Caco-2 (cell line): ENCODE results near the gene IL36A. TPM values are rescaled to one million over a fixed set of nuclear protein-coding genes. Genes with fewer than 3 reads are reported as not detected.

Source experiments
- BruUV-seq: library from RNA; stranded (reverse); fragments of 400-500 nt; replicated peaks from 2 replicates; lab custom pipeline; 2021; lab: Mats Ljungman, UMichigan
- CTCF ChIA-PET: fragments of 300-600 bp; sonication (Branson Sonifier 250); formaldehyde crosslinking; loops from one replicate; lab custom pipeline; 2022; ENCODE audit warnings: antibody characterized with exemption; lab: Charles Lee
- POLR2A ChIA-PET: fragments of 300-600 bp; sonication (Branson Sonifier 250); formaldehyde crosslinking; loops from one replicate; lab custom pipeline; 2022; ENCODE audit warnings: antibody characterized with exemption; lab: Charles Lee
- DNase-seq, 2 experiments: peaks; one replicate each; pipeline versions ENCODE4 v3.0.0 to v3.0.0-alpha.2; 2020 to 2022
- H3K27me3 ChIP-seq: replicated peaks from 2 replicates; pipeline ENCODE4 v1.6.0; 2011; ENCODE audit warnings: low read length; ENCODE audit not compliant: control insufficient read depth, insufficient read depth
- H3K36me3 ChIP-seq: 2 replicates; pipeline ENCODE4 v1.5.1; 2011; ENCODE audit warnings: low read length; ENCODE audit not compliant: control insufficient read depth, insufficient read depth
- H3K4me1 ChIP-seq: fragments of 250-450 bp; sonication (Bioruptor Pico); 2 replicates; pipeline ENCODE4 v1.5.1; 2020; ENCODE audit warnings: mild to moderate bottlenecking
- H3K4me3 ChIP-seq: 2 replicates; pipeline ENCODE4 v1.5.1; 2011; ENCODE audit warnings: low read depth, mild to moderate bottlenecking, control low read depth, low read length
- H3K9me3 ChIP-seq: fragments of 250-450 bp; sonication (Bioruptor Pico); 2 replicates; pipeline ENCODE4 v1.5.1; 2020; ENCODE audit warnings: mild to moderate bottlenecking, moderate library complexity
- H3K27ac Mint-ChIP-seq: one replicate; pipeline ENCODE4 v1.8.0; 2022; ENCODE audit warnings: mixed read lengths; ENCODE audit not compliant: unreplicated experiment
- H3K27me3 Mint-ChIP-seq: one replicate; pipeline ENCODE4 v1.8.0; 2022; ENCODE audit warnings: mixed read lengths; ENCODE audit not compliant: insufficient read depth, unreplicated experiment
- H3K36me3 Mint-ChIP-seq: one replicate; pipeline ENCODE4 v1.8.0; 2022; ENCODE audit warnings: mild to moderate bottlenecking, mixed read lengths; ENCODE audit not compliant: insufficient read depth, unreplicated experiment
- H3K4me1 Mint-ChIP-seq: one replicate; pipeline ENCODE4 v1.8.0; 2022; ENCODE audit warnings: low read depth, mixed read lengths; ENCODE audit not compliant: unreplicated experiment
- H3K4me3 Mint-ChIP-seq: one replicate; pipeline ENCODE4 v1.8.0; 2022; ENCODE audit warnings: mild to moderate bottlenecking, moderate library complexity, mixed read lengths; ENCODE audit not compliant: unreplicated experiment
- H3K9me3 Mint-ChIP-seq: one replicate; pipeline ENCODE4 v1.8.0; 2022; ENCODE audit warnings: mixed read lengths; ENCODE audit not compliant: unreplicated experiment
- CTCF ChIP-seq, 2 experiments: fragments of 200-600 bp in 1 of 2; IDR thresholded peaks; 1 replicate in 1 of 2; 2 replicates in 1 of 2; pipeline versions ENCODE4 v1.5.1 to v1.8.0; 2011 to 2022; ENCODE audit warnings: antibody characterized with exemption in 1 of 2, control low read depth in 1 of 2, inconsistent platforms in 1 of 2, low read depth in 1 of 2, low read length in 1 of 2, mild to moderate bottlenecking in 1 of 2, moderate library complexity in 1 of 2; ENCODE audit not compliant: insufficient read depth in 1 of 2, severe bottlenecking in 1 of 2, unreplicated experiment in 1 of 2
- intact Hi-C: fragments of 100-400 bp; cut with micrococcal nuclease; formaldehyde crosslinking; loops from one replicate; pipeline ENCODE4 v1.10.0; 2022; ENCODE audit not compliant: unreplicated experiment
- total RNA-seq: library from RNA; stranded (reverse); gene quantifications from 2 replicates; pipeline ENCODE4 v1.2.3, GENCODE V29; 2022

The IL36A gene
- total RNA-seq, 1 experiment from 2014 or later: not detected

GRCh38 chr2:113038291-113038690 lies 33.0 kb downstream of the IL36A start:
- no TSS peak for BruUV-seq
- Mint-ChIP-seq H3K4me1 (no peaks in the 10 kb centered on the region), H3K27me3 (peaks cover 5% of the 10 kb centered on the region), H3K4me3 (no peak overlapping the region), H3K27ac (no peak overlapping the region), H3K9me3 (peaks cover 9% of the 10 kb centered on the region), H3K36me3 (no peaks in the 10 kb centered on the region)
- ChIA-PET POLR2A (no interaction called here), CTCF (no interaction called here)
- no peaks in the 10 kb centered on the region for H3K4me1 ChIP-seq
- H3K36me3 ChIP-seq: no peaks in the 10 kb centered on the region
- H3K9me3 ChIP-seq: no peaks in the 10 kb centered on the region
- DNase-seq: no peak
- H3K4me3 ChIP-seq: no peak overlapping the region
- no peaks in the 10 kb centered on the region for H3K27me3 ChIP-seq
- TF ChIP-seq CTCF (IDR thresholded peaks at IDR 0.05; ENCODE audit: insufficient read depth in 1 of 2, low read depth in 1 of 2, low read length in 1 of 2, severe bottlenecking in 1 of 2, unreplicated experiment in 1 of 2): no peak
- intact Hi-C loops: no loop called here

GRCh38 chr2:113039158-113039557 lies 33.9 kb downstream of the IL36A start:
- ChIA-PET CTCF (no interaction called here), POLR2A (no interaction called here)
- Mint-ChIP-seq H3K4me3 (no peak overlapping the region), H3K27ac (no peak overlapping the region), H3K27me3 (peaks cover 7% of the 10 kb centered on the region), H3K4me1 (no peaks in the 10 kb centered on the region), H3K9me3 (peaks cover 9% of the 10 kb centered on the region), H3K36me3 (no peaks in the 10 kb centered on the region)
- no peaks in the 10 kb centered on the region for H3K27me3 ChIP-seq
- H3K4me3 ChIP-seq: no peak overlapping the region
- DNase-seq: no peak
- no TSS peak for BruUV-seq
- no peaks in the 10 kb centered on the region for H3K36me3 ChIP-seq
- no peak for TF ChIP-seq CTCF (IDR thresholded peaks at IDR 0.05; ENCODE audit: insufficient read depth in 1 of 2, low read depth in 1 of 2, low read length in 1 of 2, severe bottlenecking in 1 of 2, unreplicated experiment in 1 of 2)
- no peaks in the 10 kb centered on the region for H3K4me1 ChIP-seq
- no peaks in the 10 kb centered on the region for H3K9me3 ChIP-seq
- intact Hi-C loops: loop anchor here (1.0 kb wide), 1 partner anchor 12 kb away; no protein-coding TSS in a partner anchor

- TF ChIP-seq CTCF (IDR thresholded peaks at IDR 0.05; ENCODE audit: insufficient read depth in 1 of 2, low read depth in 1 of 2, low read length in 1 of 2, severe bottlenecking in 1 of 2, unreplicated experiment in 1 of 2): no peak
- H3K9me3 Mint-ChIP-seq: peaks cover 9% of the 10 kb centered on the region
- no peaks in the 10 kb centered on the region for H3K36me3 ChIP-seq
- intact Hi-C loops: loop anchor here (1.0 kb wide), 1 partner anchor 12 kb away; no protein-coding TSS in a partner anchor
- no peaks in the 10 kb centered on the region for H3K36me3 Mint-ChIP-seq
- H3K4me1 Mint-ChIP-seq: no peaks in the 10 kb centered on the region
- H3K9me3 ChIP-seq: no peaks in the 10 kb centered on the region
- H3K27me3 Mint-ChIP-seq: peaks cover 7% of the 10 kb centered on the region
- H3K27ac Mint-ChIP-seq: no peak overlapping the region
- POLR2A ChIA-PET: no interaction called here
- DNase-seq: no peak
- no TSS peak for BruUV-seq
- CTCF ChIA-PET: no interaction called here
- no peak overlapping the region for H3K4me3 Mint-ChIP-seq
- no peaks in the 10 kb centered on the region for H3K27me3 ChIP-seq
- no peak overlapping the region for H3K4me3 ChIP-seq
- H3K4me1 ChIP-seq: no peaks in the 10 kb centered on the region
These were observed 34.5 kb downstream of the IL36A start for GRCh38 chr2:113039719-113040118.
